A673 (cell line): ENCODE measurements around the gene TBC1D22A.

Source experiments
- EZH2 ChIP-seq: fragments of 200-600 bp; sonication (generic); IDR thresholded peaks from 2 replicates; pipeline ENCODE4 v1.6.1; 2017; ENCODE audit warnings: borderline replicate concordance, low read depth, mild to moderate bottlenecking, mixed read lengths, antibody characterized with exemption, low read length; ENCODE audit not compliant: poor library complexity, severe bottlenecking
- TF ChIP-seq, protein P1 (sequence below): fragments of 300-800, 200-600 bp; sonication (generic); conservative IDR thresholded peaks from 2 replicates; pipeline ENCODE4 v1.5.1; 2017; ENCODE audit warnings: low read depth, mild to moderate bottlenecking, antibody characterized with exemption, low read length, moderate library complexity, mixed read lengths

DNA sequence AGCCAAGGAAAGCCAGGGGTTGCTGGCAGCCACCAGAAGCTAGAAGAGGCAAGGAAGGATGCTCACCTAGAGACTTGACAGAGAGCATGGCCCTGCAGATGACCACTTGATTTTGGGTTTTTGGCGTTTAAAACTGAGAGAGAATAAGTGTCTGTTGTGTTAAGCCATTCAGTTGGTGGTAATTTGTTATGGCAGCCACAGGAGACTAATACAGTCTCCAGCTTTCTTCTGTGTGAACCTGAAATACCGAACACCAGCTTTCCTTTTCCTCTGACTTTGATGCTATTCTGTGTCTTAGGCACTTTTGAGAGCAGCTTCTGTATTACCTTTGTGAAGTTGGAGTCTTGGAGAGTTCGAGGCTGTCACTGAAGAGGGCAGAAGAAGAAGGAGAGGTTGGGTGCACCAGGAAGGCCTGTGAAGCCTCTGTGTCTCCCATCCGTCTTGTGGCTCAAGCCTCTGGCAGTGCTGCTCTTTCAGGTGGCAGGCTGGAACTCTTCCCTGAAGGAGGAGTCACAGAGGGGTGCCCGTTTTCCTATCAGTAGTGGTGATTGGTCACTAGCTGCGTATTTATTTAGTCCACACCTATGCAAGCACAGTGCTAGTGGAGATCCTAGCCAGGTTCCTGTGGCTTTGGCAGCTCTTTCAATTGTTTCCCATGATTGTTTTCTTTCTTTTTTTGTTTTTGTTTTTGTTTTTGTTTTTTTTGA, 2.5 kb downstream of the TBC1D22A start:
- TF ChIP-seq, protein P1, sequence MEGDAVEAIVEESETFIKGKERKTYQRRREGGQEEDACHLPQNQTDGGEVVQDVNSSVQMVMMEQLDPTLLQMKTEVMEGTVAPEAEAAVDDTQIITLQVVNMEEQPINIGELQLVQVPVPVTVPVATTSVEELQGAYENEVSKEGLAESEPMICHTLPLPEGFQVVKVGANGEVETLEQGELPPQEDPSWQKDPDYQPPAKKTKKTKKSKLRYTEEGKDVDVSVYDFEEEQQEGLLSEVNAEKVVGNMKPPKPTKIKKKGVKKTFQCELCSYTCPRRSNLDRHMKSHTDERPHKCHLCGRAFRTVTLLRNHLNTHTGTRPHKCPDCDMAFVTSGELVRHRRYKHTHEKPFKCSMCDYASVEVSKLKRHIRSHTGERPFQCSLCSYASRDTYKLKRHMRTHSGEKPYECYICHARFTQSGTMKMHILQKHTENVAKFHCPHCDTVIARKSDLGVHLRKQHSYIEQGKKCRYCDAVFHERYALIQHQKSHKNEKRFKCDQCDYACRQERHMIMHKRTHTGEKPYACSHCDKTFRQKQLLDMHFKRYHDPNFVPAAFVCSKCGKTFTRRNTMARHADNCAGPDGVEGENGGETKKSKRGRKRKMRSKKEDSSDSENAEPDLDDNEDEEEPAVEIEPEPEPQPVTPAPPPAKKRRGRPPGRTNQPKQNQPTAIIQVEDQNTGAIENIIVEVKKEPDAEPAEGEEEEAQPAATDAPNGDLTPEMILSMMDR = no peak
- TF ChIP-seq EZH2 = no peak
